GM21515 (cell line): ENCODE data around the gene SNAPC1.
"Not testable (repeated sequence)": the region's sequence is repeated elsewhere in the genome, so short reads cannot be mapped to it uniquely, and the experiment has no call there.

ENCODE experiments used
- ATAC-seq: cut with Tn5 transposase; IDR thresholded peaks from one replicate; pipeline ENCODE4 v1.9.1; 2021; ENCODE audit not compliant: unreplicated experiment

The SNAPC1 gene, protein sequence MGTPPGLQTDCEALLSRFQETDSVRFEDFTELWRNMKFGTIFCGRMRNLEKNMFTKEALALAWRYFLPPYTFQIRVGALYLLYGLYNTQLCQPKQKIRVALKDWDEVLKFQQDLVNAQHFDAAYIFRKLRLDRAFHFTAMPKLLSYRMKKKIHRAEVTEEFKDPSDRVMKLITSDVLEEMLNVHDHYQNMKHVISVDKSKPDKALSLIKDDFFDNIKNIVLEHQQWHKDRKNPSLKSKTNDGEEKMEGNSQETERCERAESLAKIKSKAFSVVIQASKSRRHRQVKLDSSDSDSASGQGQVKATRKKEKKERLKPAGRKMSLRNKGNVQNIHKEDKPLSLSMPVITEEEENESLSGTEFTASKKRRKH

DNA sequence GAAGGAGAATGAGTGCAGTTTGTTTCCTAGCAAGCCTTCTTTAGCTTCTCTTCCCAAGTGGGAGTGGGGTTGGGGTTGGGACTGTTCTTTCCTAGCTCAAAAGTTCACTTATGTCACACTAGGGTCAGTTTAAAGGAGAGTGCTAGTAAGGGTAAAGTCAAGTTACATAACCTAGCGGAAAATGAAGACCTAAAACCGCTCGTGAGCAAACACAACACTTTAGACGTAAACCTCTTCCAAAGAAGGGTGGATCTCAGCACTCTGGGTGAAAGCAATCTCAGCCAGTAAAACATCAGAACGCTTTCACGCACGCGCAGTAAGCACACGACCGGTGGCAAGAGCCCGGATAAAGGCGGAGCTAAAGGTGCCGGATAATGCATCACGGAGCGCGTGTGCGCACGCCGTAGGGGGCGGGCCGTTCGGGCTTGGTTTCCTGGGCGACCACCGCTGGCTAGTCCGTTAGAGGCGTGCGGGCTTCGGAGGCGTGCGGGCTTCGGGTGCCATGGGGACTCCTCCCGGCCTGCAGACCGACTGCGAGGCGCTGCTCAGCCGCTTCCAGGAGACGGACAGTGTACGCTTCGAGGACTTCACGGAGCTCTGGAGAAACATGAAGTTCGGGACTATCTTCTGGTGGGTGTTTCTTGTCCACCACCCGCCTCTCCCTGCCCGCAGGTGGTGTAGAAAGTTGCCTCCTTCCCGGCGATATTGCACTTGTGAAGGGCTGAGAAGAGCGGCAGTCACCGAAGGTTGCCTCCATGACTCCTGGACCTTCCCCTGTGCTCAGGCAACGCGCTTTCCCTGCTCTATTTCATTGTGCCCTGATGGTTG, at the start of gene SNAPC1:
SNAPC1 (plus strand) TSS at position 462 of the 828 bp plus-strand sequence; CDS start at position 503, 41 bp downstream.
- peak; percentile 99 for ATAC-seq

DNA sequence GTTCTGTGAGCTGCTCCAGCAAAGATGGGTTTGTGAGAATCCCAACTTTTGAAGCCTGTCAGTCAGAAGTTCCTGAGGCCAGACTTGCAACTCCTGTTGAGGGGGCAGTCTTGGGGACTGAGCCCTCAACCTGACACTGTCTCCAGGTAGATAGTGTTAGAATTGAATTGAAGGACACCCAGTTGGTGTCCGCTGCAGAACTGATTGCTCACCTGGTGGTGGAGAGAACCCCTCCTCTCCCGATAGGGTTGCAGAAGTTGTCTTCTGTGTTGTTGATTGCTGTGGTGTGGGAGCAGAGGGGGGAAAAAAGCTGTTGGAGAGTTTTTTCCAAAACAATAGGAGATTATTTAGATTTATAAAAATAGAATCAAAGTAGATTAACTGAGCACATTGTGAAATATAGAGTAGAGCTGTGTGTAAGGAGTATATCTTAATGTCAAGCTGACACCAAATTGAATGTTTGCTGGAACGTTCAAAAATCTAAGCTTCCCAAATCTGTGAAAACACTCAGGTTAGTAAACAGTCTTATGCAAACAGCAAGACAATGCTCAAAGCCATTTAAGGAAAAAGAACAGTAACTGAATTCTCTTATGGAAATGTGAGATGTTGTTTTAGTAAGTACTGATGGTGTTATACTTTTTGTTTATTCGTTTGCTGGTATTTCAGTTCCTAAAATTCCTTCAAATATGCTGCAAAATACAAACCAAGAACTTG, 48.3 kb upstream of the SNAPC1 start:
- ATAC-seq: no peak

- ATAC-seq: no peak
Observed at GRCh38 chr14:61716956-61717355, 45.3 kb upstream of the SNAPC1 start.

- ATAC-seq: no peak
Observed at GRCh38 chr14:61718039-61718438, 44.2 kb upstream of the SNAPC1 start.

DNA sequence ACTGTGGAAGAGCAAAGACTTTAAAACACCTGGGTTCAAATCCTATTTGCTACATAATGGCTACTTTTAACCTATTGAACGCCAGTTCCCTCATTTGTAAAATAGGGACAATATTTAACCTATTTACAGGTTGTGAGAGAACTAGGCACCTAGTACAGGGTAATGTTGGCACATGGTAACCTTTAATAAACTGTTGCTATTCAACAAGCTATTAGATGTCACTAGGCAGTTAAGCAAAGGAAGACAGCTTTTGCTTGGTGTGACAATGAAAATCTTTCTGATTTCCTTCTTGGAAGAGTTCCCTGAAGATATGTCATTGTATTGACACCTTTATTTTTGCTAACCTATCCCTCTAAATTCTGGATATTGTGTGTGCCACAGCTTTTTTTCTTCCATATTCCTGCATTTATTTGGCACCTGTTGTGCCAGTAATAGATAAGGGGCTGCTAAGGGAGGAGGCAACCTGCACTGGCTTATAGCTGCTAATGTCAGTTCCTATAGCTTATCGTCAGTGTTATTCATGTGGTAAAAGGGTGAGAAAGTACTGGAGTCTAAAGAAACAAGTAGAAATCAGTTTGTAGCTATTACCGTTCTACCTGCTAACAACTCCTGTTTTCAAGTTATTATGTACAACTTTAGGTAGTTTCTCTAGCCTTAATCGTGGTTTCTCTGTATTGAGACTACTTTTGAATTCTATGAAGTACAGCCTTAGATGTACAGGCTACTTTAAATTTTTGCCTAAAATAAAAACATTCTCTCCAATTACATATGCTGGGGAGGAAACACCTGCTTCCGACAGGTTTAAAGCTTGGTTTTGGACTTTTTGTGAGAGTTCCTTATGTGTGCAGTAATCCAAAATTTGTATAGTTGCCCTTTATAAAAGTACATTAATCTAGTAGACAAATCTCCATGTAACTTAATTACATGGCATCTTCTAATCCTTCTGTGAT, 42.6 kb upstream of the SNAPC1 start:
- ATAC-seq: no peak

GRCh38 chr14:61720294-61720661, 41.9 kb upstream of the SNAPC1 start:
- no peak for ATAC-seq

DNA sequence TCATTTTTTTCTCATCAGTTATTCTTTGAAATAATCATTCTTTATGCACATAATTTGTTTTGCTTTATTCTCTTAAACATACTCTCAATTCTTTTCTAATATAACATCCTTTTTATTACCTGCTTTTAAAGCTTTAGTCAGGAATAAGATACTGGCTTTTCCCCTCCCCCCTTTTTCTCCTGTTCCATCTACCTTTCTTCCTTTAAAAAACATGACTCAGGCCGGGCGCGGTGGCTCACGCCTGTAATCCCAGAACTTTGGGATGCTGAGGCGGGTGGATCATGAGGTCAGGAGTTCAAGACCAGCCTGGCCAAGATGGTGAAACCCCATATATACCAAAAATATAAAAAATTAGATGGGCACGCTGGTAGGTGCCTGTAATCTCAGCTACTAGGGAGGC, 41.5 kb upstream of the SNAPC1 start:
- ATAC-seq: no peak

- ATAC-seq: no peak
Observed at GRCh38 chr14:61724133-61724532, 38.1 kb upstream of the SNAPC1 start.

- no peak for ATAC-seq
Observed at GRCh38 chr14:61726778-61727658, 35.2 kb upstream of the SNAPC1 start.

GRCh38 chr14:61730756-61731373, 31.4 kb upstream of the SNAPC1 start:
- no peak for ATAC-seq

DNA sequence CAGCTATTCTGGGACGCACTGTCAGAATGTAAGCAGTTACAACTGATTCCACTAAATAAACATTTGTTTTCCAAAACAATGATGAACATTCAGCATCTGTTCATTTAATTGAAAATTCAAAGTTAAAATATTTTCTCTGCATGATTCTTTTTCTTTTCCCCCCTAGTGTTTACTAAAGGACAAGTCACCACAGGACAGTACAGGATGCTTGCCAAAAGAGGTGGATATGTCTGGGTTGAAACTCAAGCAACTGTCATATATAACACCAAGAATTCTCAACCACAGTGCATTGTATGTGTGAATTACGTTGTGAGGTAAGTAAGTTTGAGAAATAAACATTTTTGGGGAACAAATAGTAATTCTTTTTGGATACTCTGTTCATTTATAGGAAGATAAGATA, 28.2 kb upstream of the SNAPC1 start:
- no peak for ATAC-seq

GRCh38 chr14:61736751-61737150, 25.5 kb upstream of the SNAPC1 start:
- no peak for ATAC-seq

DNA sequence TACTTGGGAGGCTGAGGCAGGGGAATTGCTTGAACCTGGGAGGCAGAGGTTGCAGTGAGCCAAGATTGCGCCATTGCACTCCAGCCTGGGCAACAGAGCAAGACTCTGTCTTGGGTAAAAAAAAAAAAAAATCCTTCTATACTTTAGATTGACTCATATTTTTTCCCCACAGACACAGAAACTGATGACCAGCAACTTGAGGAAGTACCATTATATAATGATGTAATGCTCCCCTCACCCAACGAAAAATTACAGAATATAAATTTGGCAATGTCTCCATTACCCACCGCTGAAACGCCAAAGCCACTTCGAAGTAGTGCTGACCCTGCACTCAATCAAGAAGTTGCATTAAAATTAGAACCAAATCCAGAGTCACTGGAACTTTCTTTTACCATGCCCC, 24.3 kb upstream of the SNAPC1 start:
- ATAC-seq: no peak

GRCh38 chr14:61739133-61739532, 23.1 kb upstream of the SNAPC1 start:
- no peak for ATAC-seq

DNA sequence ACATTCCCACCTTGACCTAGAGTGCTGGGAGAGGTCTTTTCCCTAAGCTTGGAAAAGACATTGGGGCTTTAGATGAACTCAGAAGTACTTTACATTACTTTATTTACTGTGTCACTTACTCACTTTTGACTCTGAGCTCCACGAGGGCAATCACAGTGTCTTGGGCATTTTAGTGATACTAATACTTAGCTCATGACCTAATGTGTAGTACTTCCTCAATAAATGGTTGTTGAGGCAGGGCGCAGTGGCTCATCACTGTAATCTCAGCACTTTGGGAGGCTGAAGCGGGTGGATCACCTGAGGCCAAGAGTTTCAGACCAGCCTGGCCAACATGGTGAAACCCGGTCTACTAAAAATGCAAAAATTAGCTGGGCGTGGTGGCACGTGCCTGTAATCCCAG, 19.8 kb upstream of the SNAPC1 start:
- no peak for ATAC-seq

DNA sequence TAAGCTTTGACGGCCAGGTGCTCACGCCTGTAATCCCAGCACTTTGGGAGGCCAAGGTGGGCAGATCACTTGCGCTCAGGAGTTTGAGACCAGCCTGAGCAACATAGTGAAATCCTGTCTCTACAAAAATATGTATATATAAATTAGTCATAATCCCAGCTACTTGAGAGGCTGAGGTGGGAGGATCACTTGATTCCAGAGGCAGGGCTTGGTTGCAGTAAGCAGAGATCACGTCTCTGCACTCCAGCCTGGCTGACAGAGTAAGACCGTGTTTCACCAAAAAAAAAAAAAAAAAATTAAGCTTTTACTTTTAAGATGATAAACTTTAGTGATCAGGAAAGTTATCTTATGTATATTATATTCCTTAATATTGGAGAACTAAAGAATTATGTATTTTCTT, 18.0 kb upstream of the SNAPC1 start:
- no peak for ATAC-seq

GRCh38 chr14:61746346-61746745, 15.9 kb upstream of the SNAPC1 start:
- not testable (repeated sequence) for ATAC-seq

GRCh38 chr14:61746881-61747280, 15.3 kb upstream of the SNAPC1 start:
- ATAC-seq: no peak

- ATAC-seq: no peak
Observed at GRCh38 chr14:61747342-61747741, 14.9 kb upstream of the SNAPC1 start.
